ENCODE data around the gene METRN. TPM values are rescaled to one million over a fixed set of nuclear protein-coding genes. Genes with fewer than 3 reads are reported as not detected.

Gene METRN
- polyA plus RNA-seq, 2 of the 4 experiments (the other 2 are of a cell fraction) = 41.0 to 82.2 TPM

- H3K27ac ChIP-seq = peak within 1 kb of the TSS; percentile 63 to 84
- H3K4me3 ChIP-seq = peak within 1 kb of the TSS; percentile 50
- no peak for FAIRE-seq
- peak in 1 of 2 experiments; percentile 66 for DNase-seq (ENCODE audit: low read depth in 1 of 2, low spot score in 1 of 2)
- POLR2A ChIA-PET = interaction anchor here (1.2 to 1.3 kb wide), 2 partner anchors 15 to 26 kb away, joined by 3 to 6 read pairs; partner anchors contain the start of gene WDR90
- 7% methylated on average over 39 of the region's 73 CpGs for WGBS (ENCODE audit: missing lambda C conversion rate)
- ATAC-seq = peak in 1 of 2 experiments; percentile 15; a peak in 2 of 6 replicates
- H3K4me2 ChIP-seq = peak within 1 kb of the TSS; percentile 98
- TF ChIP-seq CTCF (IDR thresholded peaks at IDR 0.05) (no peak), POLR2AphosphoS2 (conservative IDR thresholded peaks at IDR 0.05; ENCODE audit: low read length) (no peak), FOXS1 (CRISPR knock-in tag; IDR thresholded peaks at IDR 0.05) (no peak), CHD4 (IDR thresholded peaks at IDR 0.05; ENCODE audit: borderline replicate concordance) (no peak), JUN (IDR thresholded peaks at IDR 0.05) (peak in 1 of 2 experiments; percentile 34; a peak in 1 of 5 replicates), EHF (CRISPR knock-in tag; IDR thresholded peaks at IDR 0.05) (no peak), MAZ (IDR thresholded peaks at IDR 0.05; ENCODE audit: borderline replicate concordance, low read depth, low read length) (no peak), MAFK (IDR thresholded peaks at IDR 0.05; ENCODE audit: partially characterized antibody) (no peak), EHMT2 (IDR thresholded peaks at IDR 0.05; ENCODE audit: low read depth) (no peak), HOXB5 (CRISPR knock-in tag; IDR thresholded peaks at IDR 0.05) (no peak), ZFP36 (IDR thresholded peaks at IDR 0.05; ENCODE audit: borderline replicate concordance, partially characterized antibody) (peak; percentile 100), RARB (CRISPR knock-in tag; IDR thresholded peaks at IDR 0.05) (no peak), HOXB13 (CRISPR knock-in tag; IDR thresholded peaks at IDR 0.05; ENCODE audit: low read depth) (no peak), CEBPB (IDR thresholded peaks at IDR 0.05) (no peak), NFE2L2 (conservative IDR thresholded peaks at IDR 0.05; ENCODE audit: low read length) (no peak), HDAC2 (IDR thresholded peaks at IDR 0.05) (no peak), USF2 (IDR thresholded peaks at IDR 0.05) (no peak), ZC3H11A (IDR thresholded peaks at IDR 0.05) (no peak), PBX3 (IDR thresholded peaks at IDR 0.05) (peak; percentile 45; the same call in 1 of the 2 replicates), CBX2 (IDR thresholded peaks at IDR 0.05; ENCODE audit: borderline replicate concordance, low read depth) (no peak), TFCP2L1 (CRISPR knock-in tag; IDR thresholded peaks at IDR 0.05) (no peak), ATOH8 (CRISPR knock-in tag; IDR thresholded peaks at IDR 0.05; ENCODE audit: low read depth) (no peak), KDM5A (IDR thresholded peaks at IDR 0.05) (no peak), RNF2 (IDR thresholded peaks at IDR 0.05; ENCODE audit: borderline replicate concordance, low read depth) (no peak), HES2 (IDR thresholded peaks at IDR 0.05) (no peak), SMC3 (IDR thresholded peaks at IDR 0.05) (no peak), PHF8 (IDR thresholded peaks at IDR 0.05; ENCODE audit: borderline replicate concordance, low read depth) (no peak), KDM1A (IDR thresholded peaks at IDR 0.05; ENCODE audit: low read depth) (peak; percentile 41; the same call in 1 of the 2 replicates), MAX (IDR thresholded peaks at IDR 0.05) (peak; percentile 1; the same call in 1 of the 2 replicates), FOSB (CRISPR knock-in tag; IDR thresholded peaks at IDR 0.05) (no peak), SREBF2 (IDR thresholded peaks at IDR 0.05) (no peak), CHD2 (IDR thresholded peaks at IDR 0.05; ENCODE audit: low read length, partially characterized antibody) (no peak)
- H3K9me3 ChIP-seq = no peaks in the 10 kb centered on the region
- CTCF ChIA-PET = interaction anchor here (1.0 to 2.6 kb wide), 6 partner anchors 9 to 82 kb away, joined by 3 to 21 read pairs (median 6); partner anchors contain the start of gene RHOT2
- peaks cover 25% of the 10 kb centered on the region for H3K4me1 ChIP-seq
Measured at GRCh38 chr16:674968-675883, 39.7 kb upstream of the METRN start, which contains the start of gene RHBDL1. Gene RHBDL1 (plus strand): TSS chr16:675671. CDS start chr16:675791, 120 bp downstream.
